Activated effector memory CD4-positive, alpha-beta T cell treated with Interleukin-2 at 50 U/mL for 16 hours (primary cell): ENCODE data around the gene GPR17.

Experiments
- DNase-seq: peaks from one replicate; pipeline ENCODE4 v3.0.0-alpha.2; 2020

Gene GPR17

GRCh38 chr2:127645395-127646291, at the start of gene GPR17:
Gene GPR17, plus strand, starts transcription at chr2:127646153. Its CDS starts 4,583 bp downstream, at chr2:127650736.
- no peak for DNase-seq

GRCh38 chr2:127596311-127597045, 49.5 kb upstream of the GPR17 start:
- DNase-seq: no peak

GRCh38 chr2:127597046-127597983, 48.6 kb upstream of the GPR17 start:
- no peak for DNase-seq

GRCh38 chr2:127597984-127598380, 48.0 kb upstream of the GPR17 start:
- DNase-seq: no peak

- DNase-seq: no peak
These were observed 47.2 kb upstream of the GPR17 start for GRCh38 chr2:127598711-127599110.

GRCh38 chr2:127599211-127599610, 46.7 kb upstream of the GPR17 start:
- DNase-seq: no peak

- DNase-seq: no peak
These were observed 41.0 kb upstream of the GPR17 start for GRCh38 chr2:127604986-127605385.

- no peak for DNase-seq
These were observed 40.2 kb upstream of the GPR17 start for GRCh38 chr2:127605691-127606263.

- DNase-seq: no peak
These were observed 39.1 kb upstream of the GPR17 start for GRCh38 chr2:127606625-127607398.

GRCh38 chr2:127607399-127607908, 38.5 kb upstream of the GPR17 start:
- DNase-seq: no peak

- no peak for DNase-seq
These were observed 37.6 kb upstream of the GPR17 start for GRCh38 chr2:127608061-127609030.

- DNase-seq: no peak
These were observed 36.8 kb upstream of the GPR17 start for GRCh38 chr2:127609031-127609751.

- DNase-seq: no peak
These were observed 36.1 kb upstream of the GPR17 start for GRCh38 chr2:127609818-127610217.

GRCh38 chr2:127610561-127610960, 35.4 kb upstream of the GPR17 start:
- no peak for DNase-seq

- no peak for DNase-seq
These were observed 34.7 kb upstream of the GPR17 start for GRCh38 chr2:127611076-127611925.

GRCh38 chr2:127612111-127612822, 33.7 kb upstream of the GPR17 start:
- no peak for DNase-seq

GRCh38 chr2:127614246-127614645, 31.7 kb upstream of the GPR17 start:
- DNase-seq: no peak

GRCh38 chr2:127614731-127615130, 31.2 kb upstream of the GPR17 start:
- DNase-seq: no peak
